GM12865 (cell line): ENCODE results near the gene ATP6V1F.

Experiments
- DNase-seq: peaks from one replicate; pipeline ENCODE4 v3.0.0; 2010; ENCODE audit warnings: low read depth
- H3K4me3 ChIP-seq: 2 replicates; pipeline ENCODE4 v1.5.1; 2011; ENCODE audit warnings: mild to moderate bottlenecking, low read depth, low read length, control low read depth
- CTCF ChIP-seq: IDR thresholded peaks from 2 replicates; pipeline ENCODE4 v1.5.1; 2011; ENCODE audit warnings: low read length, control low read depth, low read depth, inconsistent platforms; ENCODE audit not compliant: insufficient read depth; ENCODE audit errors: missing control alignments

The ATP6V1F gene

GRCh38 chr7:128826916-128827247 lies 35.8 kb upstream of the ATP6V1F start:
- H3K4me3 ChIP-seq, result no peak overlapping the region
- no peak for TF ChIP-seq CTCF
- DNase-seq, result no peak

- no peak for DNase-seq
- no peak overlapping the region for H3K4me3 ChIP-seq
- TF ChIP-seq CTCF, result no peak
Measured at GRCh38 chr7:128827248-128827958, 35.3 kb upstream of the ATP6V1F start.

GRCh38 chr7:128827971-128828711 lies 34.5 kb upstream of the ATP6V1F start:
- no peak overlapping the region for H3K4me3 ChIP-seq
- DNase-seq, result no peak
- no peak for TF ChIP-seq CTCF

GRCh38 chr7:128829391-128830166 lies 33.1 kb upstream of the ATP6V1F start:
- no peak overlapping the region for H3K4me3 ChIP-seq
- no peak for DNase-seq
- no peak for TF ChIP-seq CTCF

GRCh38 chr7:128830231-128831177 lies 32.2 kb upstream of the ATP6V1F start, which contains the start of gene FLNC:
Gene FLNC, plus strand, starts transcription at chr7:128830406. Its CDS starts 232 bp downstream, at chr7:128830638.
- no peak within 1 kb of the TSS for H3K4me3 ChIP-seq
- DNase-seq, result no peak
- no peak for TF ChIP-seq CTCF

GRCh38 chr7:128831178-128831993 lies 31.3 kb upstream of the ATP6V1F start:
- no peak for TF ChIP-seq CTCF
- DNase-seq, result no peak
- no peak overlapping the region for H3K4me3 ChIP-seq
